ENCODE measurements around the gene IFRD2.

- TF ChIP-seq CTCF (IDR thresholded peaks at IDR 0.05) (no peak), REST (IDR thresholded peaks at IDR 0.05; ENCODE audit: insufficient read depth in 1 of 2, low read depth in 2 of 2, low read length in 1 of 2) (no peak)
Measured at GRCh38 chr3:50297384-50297775, 5.2 kb upstream of the IFRD2 start.

Data from Panc1 (cell line).